Kidney (tissue), 14 donors: ENCODE data around the gene ZMYND19. TPM values are rescaled to one million over a fixed set of nuclear protein-coding genes. Genes with fewer than 3 reads are reported as not detected.
"Not testable (repeated sequence)": the region's sequence is repeated elsewhere in the genome, so short reads cannot be mapped to it uniquely, and the experiment has no call there.

ENCODE experiments used
- DNase-seq, 5 donors: peaks; one replicate each; pipeline ENCODE4 v3.0.0-alpha.2; 2013 to 2020
- FAIRE-seq: peaks from 2 replicates; lab custom pipeline; 2012; peaks lifted over from hg19 to GRCh38; lab: Jason Lieb, UNC
- H3K27ac ChIP-seq, 2 donors: one replicate each; pipeline ENCODE4 v1.7.0; 2013; ENCODE audit warnings: low read depth in 2 of 2, low read length in 2 of 2, inconsistent platforms in 1 of 2
- H3K27me3 ChIP-seq: one replicate; pipeline ENCODE4 v1.7.1; 2013; ENCODE audit warnings: low read length, inconsistent platforms; ENCODE audit not compliant: control insufficient read depth, insufficient read depth
- H3K36me3 ChIP-seq, 3 donors: one replicate each; pipeline versions ENCODE4 v1.7.0 to v1.7.1; 2013; ENCODE audit warnings: low read length in 3 of 3, control low read depth in 1 of 3, inconsistent platforms in 1 of 3; ENCODE audit not compliant: insufficient read depth in 3 of 3, control insufficient read depth in 2 of 3
- H3K4me1 ChIP-seq, 3 donors: one replicate each; pipeline versions ENCODE4 v1.7.0 to v1.7.1; 2013; ENCODE audit warnings: low read length in 3 of 3, inconsistent platforms in 1 of 3, low read depth in 1 of 3; ENCODE audit not compliant: control insufficient read depth in 2 of 3, insufficient read depth in 2 of 3
- H3K4me3 ChIP-seq, 3 donors: one replicate each; pipeline versions ENCODE4 v1.7.0 to v1.8.1; 2013; ENCODE audit warnings: low read length in 3 of 3, control low read depth in 1 of 3, inconsistent platforms in 1 of 3
- H3K9ac ChIP-seq, 3 donors: one replicate each; pipeline versions ENCODE4 v1.7.0 to v1.7.1; 2013; ENCODE audit warnings: low read length in 3 of 3, control low read depth in 1 of 3, inconsistent platforms in 1 of 3
- H3K9me3 ChIP-seq, 3 donors: one replicate each; pipeline versions ENCODE4 v1.7.0 to v1.7.1; 2013; ENCODE audit warnings: low read length in 3 of 3, control low read depth in 1 of 3, inconsistent platforms in 1 of 3; ENCODE audit not compliant: control insufficient read depth in 2 of 3, insufficient read depth in 1 of 3
- CTCF ChIP-seq: IDR thresholded peaks from 3 replicates; pipeline ENCODE4 v1.5.1; 2012; ENCODE audit warnings: mild to moderate bottlenecking, moderate library complexity, borderline replicate concordance; ENCODE audit not compliant: insufficient read depth; ENCODE audit errors: extremely low read depth
- intact Hi-C: fragments of 100-400 bp; cut with DNase I; formaldehyde crosslinking; loops from one replicate; pipeline ENCODE4 v1.11.1; 2022
- polyA plus RNA-seq: library from polyadenylated mRNA; stranded (reverse); fragments of 350-450 nt; fragmentation: Illumina TruSeq; extraction: RNeasy Lipid Tissue Mini Kit (QIAGEN cat#74804); gene quantifications from one replicate; pipeline ENCODE4 v1.2.3, GENCODE V29; 2014; ENCODE audit warnings: low read depth, low replicate concordance; ENCODE audit not compliant: insufficient read depth
- total RNA-seq: library from RNA; stranded (reverse); fragmentation: NEBNext Ultra II Directional; extraction: Animal tissue kit (Norgen Biotek cat#: 25700); gene quantifications from one replicate; pipeline ENCODE4 v1.2.1, GENCODE V29; 2021
- donor health status: control.
- donor health status: control.
- donor health status: control.
- donor health status: control.
- donor health status: control.
- donor health status: DM: yes; HTN: yes; CAD: no.
- donor health status: Normal renal cell carcinoma (clear cell type).

ZMYND19 gene
- total and polyA plus RNA-seq, 2 donors from 2014 or later, result 13.5 to 19.1 TPM

- H3K27me3 ChIP-seq, result no peaks in the 10 kb centered on the region
- H3K9me3 ChIP-seq, result no peaks in the 10 kb centered on the region
- DNase-seq, result peak in 1 of 5 donors; percentile 70
- FAIRE-seq, result no peak
- no peak for TF ChIP-seq CTCF
- peaks cover 0 to 5% (median 5%) of the 10 kb centered on the region in 3 donors for H3K4me1 ChIP-seq
- H3K36me3 ChIP-seq, result peaks cover 0 to 12% (median 4%) of the 10 kb centered on the region in 3 donors
- no peak overlapping the region for H3K9ac ChIP-seq
- no peak overlapping the region for H3K4me3 ChIP-seq
- intact Hi-C loops, result no loop called here
- no peak overlapping the region for H3K27ac ChIP-seq
Observed at GRCh38 chr9:137556069-137556838, 34.1 kb downstream of the ZMYND19 start.

GRCh38 chr9:137555179-137555578, 35.1 kb downstream of the ZMYND19 start:
- Histone ChIP-seq H3K9me3 (no peaks in the 10 kb centered on the region), H3K4me1 (peaks cover 0 to 5% (median 5%) of the 10 kb centered on the region in 3 donors), H3K36me3 (peaks cover 0 to 12% (median 4%) of the 10 kb centered on the region in 3 donors), H3K4me3 (no peak overlapping the region), H3K27ac (no peak overlapping the region), H3K9ac (no peak overlapping the region), H3K27me3 (no peaks in the 10 kb centered on the region)
- TF ChIP-seq CTCF, result no peak
- FAIRE-seq (no peak), DNase-seq (no peak)
- intact Hi-C loops, result no loop called here

GRCh38 chr9:137554349-137554748, 36.0 kb downstream of the ZMYND19 start:
- no peaks in the 10 kb centered on the region for H3K27me3 ChIP-seq
- H3K27ac ChIP-seq, result no peak overlapping the region
- H3K4me3 ChIP-seq, result no peak overlapping the region
- peaks cover 0 to 12% (median 4%) of the 10 kb centered on the region in 3 donors for H3K36me3 ChIP-seq
- H3K9me3 ChIP-seq, result no peaks in the 10 kb centered on the region
- no peak overlapping the region for H3K9ac ChIP-seq
- intact Hi-C loops, result no loop called here
- no peak for FAIRE-seq
- TF ChIP-seq CTCF, result no peak
- no peak for DNase-seq
- peaks cover 0 to 11% (median 5%) of the 10 kb centered on the region in 3 donors for H3K4me1 ChIP-seq

- H3K27ac ChIP-seq, H3K9ac ChIP-seq, H3K27me3 ChIP-seq, intact Hi-C loops, FAIRE-seq, H3K9me3 ChIP-seq, H3K4me3 ChIP-seq: not testable (repeated sequence)
- Histone ChIP-seq H3K36me3 (peaks cover 0 to 12% (median 4%) of the 10 kb centered on the region in 3 donors), H3K4me1 (peaks cover 0 to 11% (median 5%) of the 10 kb centered on the region in 3 donors)
- DNase-seq, result peak in 1 of 5 donors; percentile 44
Observed at GRCh38 chr9:137553654-137554053, 36.7 kb downstream of the ZMYND19 start.
